ENCODE data around the gene ZNF786.
A peak's percentile ranks its signal among the peaks of the same experiment; 100 is the strongest.
"Not testable (repeated sequence)": the region's sequence is repeated elsewhere in the genome, so short reads cannot be mapped to it uniquely, and the experiment has no call there.

The ZNF786 gene

GRCh38 chr7:149093228-149093627 is 2.7 kb upstream of the ZNF786 start:
- Histone ChIP-seq H3K79me1 (replicated peaks; ENCODE audit: low read length, poor library complexity, severe bottlenecking) (no peaks in the 10 kb centered on the region), H3K9ac (ENCODE audit: low read length) (no peak overlapping the region), H3K4me3 (ENCODE audit: insufficient read depth in 1 of 2, low read depth in 1 of 2, low read length in 2 of 2) (no peak overlapping the region), H3K18ac (ENCODE audit: low read depth in 1 of 2, low read length in 2 of 2) (no peak overlapping the region), H4K91ac (ENCODE audit: low read length) (no peak overlapping the region), H3K14ac (ENCODE audit: low read length in 2 of 2) (no peak overlapping the region), H3K4ac (ENCODE audit: low read depth in 1 of 2, low read length in 2 of 2) (no peak overlapping the region), H3K4me1 (ENCODE audit: control insufficient read depth, insufficient read depth, low read depth, low read length) (peaks cover 3% of the 10 kb centered on the region), H2AFZ (ENCODE audit: low read depth, low read length) (no peak overlapping the region), H2BK15ac (ENCODE audit: low read depth, poor library complexity, severe bottlenecking) (no peak overlapping the region), H2BK120ac (ENCODE audit: low read depth, low read length) (no peak overlapping the region), H3K9me3 (ENCODE audit: control insufficient read depth, low read length) (no peaks in the 10 kb centered on the region), H3K23ac (ENCODE audit: low read length in 2 of 2) (no peak overlapping the region), H3K27me3 (ENCODE audit: control insufficient read depth in 1 of 2, insufficient read depth in 1 of 2, low read length in 2 of 2) (no peaks in the 10 kb centered on the region), H3K36me3 (ENCODE audit: control insufficient read depth in 1 of 2, insufficient read depth in 2 of 2, low read depth in 1 of 2, low read length in 2 of 2) (peaks cover 0 to 3% of the 10 kb centered on the region in 2 experiments), H2BK5ac (ENCODE audit: low read depth, low read length, poor library complexity, severe bottlenecking) (no peak overlapping the region), H2BK12ac (ENCODE audit: low read length in 2 of 2) (no peak overlapping the region), H3K27ac (ENCODE audit: low read length, poor library complexity, severe bottlenecking) (no peak overlapping the region), H4K8ac (ENCODE audit: low read length) (no peak overlapping the region), H2AK5ac (ENCODE audit: low read length, severe bottlenecking) (no peak overlapping the region), H3K4me2 (ENCODE audit: low read length, poor library complexity, severe bottlenecking) (no peak overlapping the region)
- DNase-seq = no peak
- WGBS = 92% methylated on average over 2 of the region's 4 CpGs

GRCh38 chr7:149092244-149092643 is 1.7 kb upstream of the ZNF786 start:
- WGBS = 99% methylated on average over 12 of the region's 20 CpGs
- H3K4ac ChIP-seq (ENCODE audit: low read depth in 1 of 2, low read length in 2 of 2); H3K4me1 ChIP-seq (ENCODE audit: control insufficient read depth, insufficient read depth, low read depth, low read length); H4K91ac ChIP-seq (ENCODE audit: low read length); H3K14ac ChIP-seq (ENCODE audit: low read length in 2 of 2); H2BK15ac ChIP-seq (ENCODE audit: low read depth, poor library complexity, severe bottlenecking); H2BK5ac ChIP-seq (ENCODE audit: low read depth, low read length, poor library complexity, severe bottlenecking); H3K27me3 ChIP-seq (ENCODE audit: control insufficient read depth in 1 of 2, insufficient read depth in 1 of 2, low read length in 2 of 2); H3K27ac ChIP-seq (ENCODE audit: low read length, poor library complexity, severe bottlenecking); DNase-seq; H3K18ac ChIP-seq (ENCODE audit: low read depth in 1 of 2, low read length in 2 of 2); H3K79me1 ChIP-seq (replicated peaks; ENCODE audit: low read length, poor library complexity, severe bottlenecking); H2BK12ac ChIP-seq (ENCODE audit: low read length in 2 of 2); H3K4me3 ChIP-seq (ENCODE audit: insufficient read depth in 1 of 2, low read depth in 1 of 2, low read length in 2 of 2); H2BK120ac ChIP-seq (ENCODE audit: low read depth, low read length); H3K36me3 ChIP-seq (ENCODE audit: control insufficient read depth in 1 of 2, insufficient read depth in 2 of 2, low read depth in 1 of 2, low read length in 2 of 2); H3K4me2 ChIP-seq (ENCODE audit: low read length, poor library complexity, severe bottlenecking); H4K8ac ChIP-seq (ENCODE audit: low read length); H3K23ac ChIP-seq (ENCODE audit: low read length in 2 of 2); H3K9ac ChIP-seq (ENCODE audit: low read length); H2AK5ac ChIP-seq (ENCODE audit: low read length, severe bottlenecking); H2AFZ ChIP-seq (ENCODE audit: low read depth, low read length); H3K9me3 ChIP-seq (ENCODE audit: control insufficient read depth, low read length): not testable (repeated sequence)

- Histone ChIP-seq H3K36me3 (ENCODE audit: control insufficient read depth in 1 of 2, insufficient read depth in 2 of 2, low read depth in 1 of 2, low read length in 2 of 2) (peaks cover 4 to 9% of the 10 kb centered on the region in 2 experiments), H2AFZ (ENCODE audit: low read depth, low read length) (no peak overlapping the region), H2BK15ac (ENCODE audit: low read depth, poor library complexity, severe bottlenecking) (no peak overlapping the region), H3K27ac (ENCODE audit: low read length, poor library complexity, severe bottlenecking) (no peak overlapping the region), H3K18ac (ENCODE audit: low read depth in 1 of 2, low read length in 2 of 2) (peak overlapping the region in 1 of 2 experiments; percentile 12), H3K14ac (ENCODE audit: low read length in 2 of 2) (no peak overlapping the region), H3K79me1 (replicated peaks; ENCODE audit: low read length, poor library complexity, severe bottlenecking) (peaks cover 19% of the 10 kb centered on the region), H4K91ac (ENCODE audit: low read length) (no peak overlapping the region), H3K4me3 (ENCODE audit: insufficient read depth in 1 of 2, low read depth in 1 of 2, low read length in 2 of 2) (no peak overlapping the region), H2BK120ac (ENCODE audit: low read depth, low read length) (no peak overlapping the region), H3K27me3 (ENCODE audit: control insufficient read depth in 1 of 2, insufficient read depth in 1 of 2, low read length in 2 of 2) (no peaks in the 10 kb centered on the region), H2BK12ac (ENCODE audit: low read length in 2 of 2) (no peak overlapping the region), H3K4ac (ENCODE audit: low read depth in 1 of 2, low read length in 2 of 2) (no peak overlapping the region), H3K9ac (ENCODE audit: low read length) (no peak overlapping the region), H3K4me2 (ENCODE audit: low read length, poor library complexity, severe bottlenecking) (no peak overlapping the region), H2BK5ac (ENCODE audit: low read depth, low read length, poor library complexity, severe bottlenecking) (no peak overlapping the region), H3K9me3 (ENCODE audit: control insufficient read depth, low read length) (no peaks in the 10 kb centered on the region), H2AK5ac (ENCODE audit: low read length, severe bottlenecking) (no peak overlapping the region), H3K23ac (ENCODE audit: low read length in 2 of 2) (no peak overlapping the region), H3K4me1 (ENCODE audit: control insufficient read depth, insufficient read depth, low read depth, low read length) (peaks cover 3% of the 10 kb centered on the region), H4K8ac (ENCODE audit: low read length) (no peak overlapping the region)
- no peak for DNase-seq
- 98% methylated on average over 6 of the region's 6 CpGs for WGBS
These were observed 3.1 kb downstream of the ZNF786 start for GRCh38 chr7:149087376-149087775.

GRCh38 chr7:149085866-149086265 is 4.7 kb downstream of the ZNF786 start:
- Histone ChIP-seq H3K9ac (ENCODE audit: low read length) (no peak overlapping the region), H4K91ac (ENCODE audit: low read length) (no peak overlapping the region), H3K4me2 (ENCODE audit: low read length, poor library complexity, severe bottlenecking) (no peak overlapping the region), H3K4ac (ENCODE audit: low read depth in 1 of 2, low read length in 2 of 2) (no peak overlapping the region), H3K79me1 (replicated peaks; ENCODE audit: low read length, poor library complexity, severe bottlenecking) (peaks cover 19% of the 10 kb centered on the region), H3K36me3 (ENCODE audit: control insufficient read depth in 1 of 2, insufficient read depth in 2 of 2, low read depth in 1 of 2, low read length in 2 of 2) (peaks cover 4 to 9% of the 10 kb centered on the region in 2 experiments), H2BK12ac (ENCODE audit: low read length in 2 of 2) (no peak overlapping the region), H3K9me3 (ENCODE audit: control insufficient read depth, low read length) (no peaks in the 10 kb centered on the region), H2BK5ac (ENCODE audit: low read depth, low read length, poor library complexity, severe bottlenecking) (no peak overlapping the region), H3K4me3 (ENCODE audit: insufficient read depth in 1 of 2, low read depth in 1 of 2, low read length in 2 of 2) (no peak overlapping the region), H4K8ac (ENCODE audit: low read length) (no peak overlapping the region), H3K18ac (ENCODE audit: low read depth in 1 of 2, low read length in 2 of 2) (no peak overlapping the region), H2AK5ac (ENCODE audit: low read length, severe bottlenecking) (no peak overlapping the region), H3K23ac (ENCODE audit: low read length in 2 of 2) (no peak overlapping the region), H3K27ac (ENCODE audit: low read length, poor library complexity, severe bottlenecking) (no peak overlapping the region), H2AFZ (ENCODE audit: low read depth, low read length) (no peak overlapping the region), H2BK120ac (ENCODE audit: low read depth, low read length) (no peak overlapping the region), H2BK15ac (ENCODE audit: low read depth, poor library complexity, severe bottlenecking) (no peak overlapping the region), H3K14ac (ENCODE audit: low read length in 2 of 2) (no peak overlapping the region), H3K4me1 (ENCODE audit: control insufficient read depth, insufficient read depth, low read depth, low read length) (peaks cover 3% of the 10 kb centered on the region), H3K27me3 (ENCODE audit: control insufficient read depth in 1 of 2, insufficient read depth in 1 of 2, low read length in 2 of 2) (no peaks in the 10 kb centered on the region)
- no peak for DNase-seq
- no CpG with 5 or more reads among the region's 1 CpG for WGBS
